Panc1 (cell line): Measurements from ENCODE around the gene NSMF. TPM values are rescaled to one million over a fixed set of nuclear protein-coding genes. Genes with fewer than 3 reads are reported as not detected.

ENCODE experiments used
- ATAC-seq: fragments of 200-7000 bp; cut with Tn5 transposase; 2 replicates; pipeline ENCODE4 v1.9.1; 2020; ENCODE audit warnings: mild to moderate bottlenecking, moderate library complexity
- BruUV-seq: library from RNA; stranded (reverse); fragments of 400-500 nt; replicated peaks from 2 replicates; lab custom pipeline; 2021; lab: Mats Ljungman, UMichigan
- CTCF ChIA-PET: fragments of 300-600 bp; sonication (Branson Sonifier 250); formaldehyde crosslinking; loops from one replicate; lab custom pipeline; 2022; ENCODE audit warnings: antibody characterized with exemption; lab: Charles Lee
- POLR2A ChIA-PET: fragments of 300-600 bp; sonication (Branson Sonifier 250); formaldehyde crosslinking; loops from one replicate; lab custom pipeline; 2022; ENCODE audit warnings: antibody characterized with exemption; lab: Charles Lee
- DNase-seq: peaks from one replicate; pipeline ENCODE4 v3.0.0-alpha.2; 2010; ENCODE audit warnings: low read depth, low spot score
- H3K27ac ChIP-seq: 2 replicates; pipeline ENCODE4 v1.5.1; 2011; ENCODE audit warnings: mild to moderate bottlenecking, low read length, inconsistent platforms
- H3K27me3 ChIP-seq: fragments of 200-500 bp; sonication (Bioruptor generic); 2 replicates; pipeline ENCODE4 v1.6.0; 2014; ENCODE audit warnings: low read length, inconsistent platforms; ENCODE audit not compliant: control insufficient read depth, insufficient read depth
- H3K36me3 ChIP-seq: fragments of 200-500 bp; sonication (Bioruptor generic); 2 replicates; pipeline ENCODE4 v1.5.1; 2014; ENCODE audit warnings: inconsistent platforms, mild to moderate bottlenecking, low read length, moderate library complexity; ENCODE audit not compliant: control insufficient read depth, insufficient read depth
- H3K4me1 ChIP-seq: 2 replicates; pipeline ENCODE4 v1.5.1; 2011; ENCODE audit warnings: inconsistent platforms, mild to moderate bottlenecking, low read length, moderate library complexity; ENCODE audit not compliant: control insufficient read depth, insufficient read depth
- H3K4me3 ChIP-seq, 2 experiments: 2 replicates each; pipeline ENCODE4 v1.5.1; 2011 to 2012; ENCODE audit warnings: low read depth in 2 of 2, low read length in 2 of 2, mild to moderate bottlenecking in 2 of 2, inconsistent platforms in 1 of 2, moderate library complexity in 1 of 2
- H3K9me3 ChIP-seq: fragments of 200-500 bp; sonication (Bioruptor generic); 2 replicates; pipeline ENCODE4 v1.5.1; 2014; ENCODE audit warnings: low read depth, mild to moderate bottlenecking, inconsistent platforms, low read length, moderate library complexity; ENCODE audit not compliant: control insufficient read depth, insufficient read depth
- CTCF ChIP-seq: fragments of 450-650 bp; IDR thresholded peaks from 2 replicates; pipeline ENCODE4 v1.5.1; 2017; ENCODE audit warnings: mild to moderate bottlenecking
- POLR2AphosphoS5 ChIP-seq: IDR thresholded peaks from 2 replicates; pipeline ENCODE4 v1.6.1; 2012; ENCODE audit warnings: mild to moderate bottlenecking, low read depth, low read length, moderate library complexity
- REST ChIP-seq, 2 experiments: IDR thresholded peaks; 2 replicates each; pipeline ENCODE4 v1.6.1; 2011 to 2012; ENCODE audit warnings: low read depth in 2 of 2, control low read depth in 1 of 2, low read length in 1 of 2, mild to moderate bottlenecking in 1 of 2, moderate library complexity in 1 of 2; ENCODE audit not compliant: insufficient read depth in 1 of 2
- SIN3A ChIP-seq: IDR thresholded peaks from 2 replicates; pipeline ENCODE4 v1.6.1; 2012; ENCODE audit warnings: low read depth, mild to moderate bottlenecking, low read length, moderate library complexity, borderline replicate concordance; ENCODE audit not compliant: insufficient read depth
- TCF7L2 ChIP-seq: IDR thresholded peaks from 2 replicates; pipeline ENCODE4 v1.6.1; 2011; ENCODE audit warnings: mild to moderate bottlenecking, low read depth, low read length, inconsistent platforms
- in situ Hi-C: cut with HindIII; loops from 2 replicates; pipeline ENCODE4 v1.10.0; 2016; ENCODE audit warnings: low sequenced_read_pairs, low pct_unique_long_range_greater_than_20kb
- intact Hi-C: fragments of 100-400 bp; cut with micrococcal nuclease; formaldehyde crosslinking; loops from one replicate; pipeline ENCODE4 v1.10.0; 2022; ENCODE audit not compliant: unreplicated experiment
- total RNA-seq: library from RNA; stranded (reverse); gene quantifications from one replicate; pipeline ENCODE4 v1.2.1, GENCODE V29; 2021; ENCODE audit not compliant: unreplicated experiment

NSMF gene
- total RNA-seq, 1 experiment from 2014 or later, result 40.0 TPM

- H3K4me3 ChIP-seq, result no peak overlapping the region
- H3K27ac ChIP-seq, result no peak overlapping the region
- no peaks in the 10 kb centered on the region; the same call in 1 of the 2 replicates for H3K4me1 ChIP-seq
- in situ Hi-C loops, result no loop called here
- DNase-seq (no peak), ATAC-seq (no peak)
- no peaks in the 10 kb centered on the region for H3K36me3 ChIP-seq
- ChIA-PET CTCF (no interaction called here), POLR2A (no interaction called here)
- intact Hi-C loops, result no loop called here
- H3K27me3 ChIP-seq, result no peaks in the 10 kb centered on the region
- H3K9me3 ChIP-seq, result no peaks in the 10 kb centered on the region
- BruUV-seq, result no TSS peak
- no peak for TF ChIP-seq POLR2AphosphoS5
- no peak for TF ChIP-seq REST (IDR thresholded peaks at IDR 0.05; ENCODE audit: insufficient read depth in 1 of 2, low read depth in 2 of 2, low read length in 1 of 2)
- no peak for TF ChIP-seq SIN3A
- TF ChIP-seq CTCF, result no peak
- no peak for TF ChIP-seq TCF7L2
Observed at GRCh38 chr9:137500666-137501397, 41.7 kb upstream of the NSMF start.

- no peak for ATAC-seq
- in situ Hi-C loops, result no loop called here
Observed at GRCh38 chr9:137499858-137500661, 40.9 kb upstream of the NSMF start.

More at GRCh38 chr9:137499858-137500661, 40.9 kb upstream of the NSMF start:
- H3K9me3 ChIP-seq, result no peaks in the 10 kb centered on the region
- no peaks in the 10 kb centered on the region for H3K36me3 ChIP-seq
- DNase-seq, result no peak
- no TSS peak for BruUV-seq
- no peak overlapping the region for H3K27ac ChIP-seq
- TF ChIP-seq CTCF (no peak), POLR2AphosphoS5 (no peak), REST (IDR thresholded peaks at IDR 0.05; ENCODE audit: insufficient read depth in 1 of 2, low read depth in 2 of 2, low read length in 1 of 2) (no peak), TCF7L2 (no peak), SIN3A (no peak)
- intact Hi-C loops, result no loop called here
- ChIA-PET POLR2A (no interaction called here), CTCF (no interaction called here)
- no peaks in the 10 kb centered on the region for H3K27me3 ChIP-seq
- no peaks in the 10 kb centered on the region; the same call in 1 of the 2 replicates for H3K4me1 ChIP-seq
- H3K4me3 ChIP-seq, result no peak overlapping the region
